Endodermal cell (in vitro differentiated cells): ENCODE results near the gene CYP4F11. TPM values are rescaled to one million over a fixed set of nuclear protein-coding genes. Genes with fewer than 3 reads are reported as not detected.

Experiments used
- DNase-seq: peaks from one replicate; pipeline ENCODE4 v3.0.0-alpha.2; 2017
- H3K27ac ChIP-seq: 2 replicates; pipeline ENCODE4 v1.5.1; 2013; ENCODE audit warnings: mild to moderate bottlenecking, low read depth, low read length, moderate library complexity
- H3K27me3 ChIP-seq: 2 replicates; pipeline ENCODE4 v1.6.1; 2013; ENCODE audit warnings: mild to moderate bottlenecking, low read length, moderate library complexity; ENCODE audit not compliant: insufficient read depth, control insufficient read depth, poor library complexity, severe bottlenecking
- H3K36me3 ChIP-seq: 2 replicates; pipeline ENCODE4 v1.7.0; 2013; ENCODE audit warnings: mild to moderate bottlenecking, low read length, moderate library complexity; ENCODE audit not compliant: control insufficient read depth, insufficient read depth
- H3K4me1 ChIP-seq: one replicate; pipeline ENCODE4 v1.7.0; 2013; ENCODE audit warnings: low read length; ENCODE audit not compliant: control insufficient read depth, insufficient read depth
- H3K4me3 ChIP-seq: 2 replicates; pipeline ENCODE4 v1.5.1; 2013; ENCODE audit warnings: mild to moderate bottlenecking, low read length, moderate library complexity
- H3K9ac ChIP-seq: 2 replicates; pipeline ENCODE4 v1.6.1; 2013; ENCODE audit warnings: mild to moderate bottlenecking, low read length, moderate library complexity; ENCODE audit not compliant: poor library complexity, severe bottlenecking; ENCODE audit errors: extremely low read depth
- H3K9me3 ChIP-seq: 2 replicates; pipeline ENCODE4 v1.6.1; 2013; ENCODE audit warnings: mild to moderate bottlenecking, low read length, moderate library complexity; ENCODE audit not compliant: control insufficient read depth
- H3K27ac Mint-ChIP-seq: 2 replicates; pipeline ENCODE4 v1.8.0; 2020; ENCODE audit warnings: mixed read lengths
- H3K27me3 Mint-ChIP-seq: 2 replicates; pipeline ENCODE4 v1.8.0; 2021; ENCODE audit warnings: mild to moderate bottlenecking, mixed read lengths; ENCODE audit not compliant: insufficient read depth
- H3K36me3 Mint-ChIP-seq: 2 replicates; pipeline ENCODE4 v1.8.0; 2020; ENCODE audit warnings: low read depth, mixed read lengths
- H3K4me1 Mint-ChIP-seq: 2 replicates; pipeline ENCODE4 v1.8.0; 2020; ENCODE audit warnings: mixed read lengths
- H3K4me3 Mint-ChIP-seq: 2 replicates; pipeline ENCODE4 v1.8.0; 2020; ENCODE audit warnings: mild to moderate bottlenecking, moderate library complexity, mixed read lengths
- H3K9me3 Mint-ChIP-seq: 2 replicates; pipeline ENCODE4 v1.8.0; 2020; ENCODE audit warnings: mild to moderate bottlenecking, mixed read lengths
- WGBS, 2 experiments: methylation state at CpG; one replicate each; pipeline versions ENCODE4 v1.1.5 to v1.1.7; 2013; ENCODE audit warnings: missing lambda C conversion rate in 2 of 2, mixed read lengths in 1 of 2; ENCODE audit not compliant: insufficient coverage in 1 of 2, insufficient read length in 1 of 2; 5-methylcytosine and 5-hydroxymethylcytosine counted together
- total RNA-seq, 2 donors: library from RNA; stranded (reverse); fragmentation: NEBNext Ultra II Directional in 1 of 2; extraction: Animal tissue kit (Norgen Biotek cat#: 25700) in 1 of 2; gene quantifications; 2 replicates in 1 of 2; 3 replicates in 1 of 2; pipeline ENCODE4 v1.2.1, GENCODE V29; 2021
- TF ChIP-seq, protein P1 (sequence below): fragments of 200-600 bp; sonication (generic); conservative IDR thresholded peaks from 2 replicates; pipeline ENCODE4 v1.5.0; 2021; ENCODE audit warnings: antibody characterized with exemption, mild to moderate bottlenecking

Gene CYP4F11
- total RNA-seq, 2 donors from 2014 or later, result not detected

DNA sequence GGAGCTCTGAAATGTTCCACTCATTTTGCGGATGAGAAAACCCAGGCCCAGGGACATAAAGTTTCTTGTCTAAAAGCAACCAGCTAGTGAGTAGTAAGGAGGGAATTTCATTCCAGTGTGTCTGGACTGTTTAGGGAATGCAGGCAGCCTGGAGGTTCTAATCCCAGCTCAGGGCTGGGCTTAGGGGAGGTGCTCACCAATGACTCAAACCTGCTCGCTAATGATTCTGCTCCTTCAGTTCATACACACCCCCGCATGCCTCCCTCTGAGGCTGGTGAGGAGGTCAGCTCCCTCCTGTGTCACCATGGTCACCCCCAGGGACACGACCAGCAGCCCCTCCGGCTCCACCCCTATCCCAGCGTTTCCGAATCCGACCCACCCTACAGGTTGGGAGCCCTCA is 71.1 kb downstream of the CYP4F11 start:
- WGBS, 2 experiments, result 83% methylated on average over 8 of the region's 8 CpGs; no CpG with 5 or more reads in 1 of the 2 experiments
- H3K36me3 Mint-ChIP-seq, result no peaks in the 10 kb centered on the region
- TF ChIP-seq, protein P1, sequence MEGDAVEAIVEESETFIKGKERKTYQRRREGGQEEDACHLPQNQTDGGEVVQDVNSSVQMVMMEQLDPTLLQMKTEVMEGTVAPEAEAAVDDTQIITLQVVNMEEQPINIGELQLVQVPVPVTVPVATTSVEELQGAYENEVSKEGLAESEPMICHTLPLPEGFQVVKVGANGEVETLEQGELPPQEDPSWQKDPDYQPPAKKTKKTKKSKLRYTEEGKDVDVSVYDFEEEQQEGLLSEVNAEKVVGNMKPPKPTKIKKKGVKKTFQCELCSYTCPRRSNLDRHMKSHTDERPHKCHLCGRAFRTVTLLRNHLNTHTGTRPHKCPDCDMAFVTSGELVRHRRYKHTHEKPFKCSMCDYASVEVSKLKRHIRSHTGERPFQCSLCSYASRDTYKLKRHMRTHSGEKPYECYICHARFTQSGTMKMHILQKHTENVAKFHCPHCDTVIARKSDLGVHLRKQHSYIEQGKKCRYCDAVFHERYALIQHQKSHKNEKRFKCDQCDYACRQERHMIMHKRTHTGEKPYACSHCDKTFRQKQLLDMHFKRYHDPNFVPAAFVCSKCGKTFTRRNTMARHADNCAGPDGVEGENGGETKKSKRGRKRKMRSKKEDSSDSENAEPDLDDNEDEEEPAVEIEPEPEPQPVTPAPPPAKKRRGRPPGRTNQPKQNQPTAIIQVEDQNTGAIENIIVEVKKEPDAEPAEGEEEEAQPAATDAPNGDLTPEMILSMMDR, result no peak

DNA sequence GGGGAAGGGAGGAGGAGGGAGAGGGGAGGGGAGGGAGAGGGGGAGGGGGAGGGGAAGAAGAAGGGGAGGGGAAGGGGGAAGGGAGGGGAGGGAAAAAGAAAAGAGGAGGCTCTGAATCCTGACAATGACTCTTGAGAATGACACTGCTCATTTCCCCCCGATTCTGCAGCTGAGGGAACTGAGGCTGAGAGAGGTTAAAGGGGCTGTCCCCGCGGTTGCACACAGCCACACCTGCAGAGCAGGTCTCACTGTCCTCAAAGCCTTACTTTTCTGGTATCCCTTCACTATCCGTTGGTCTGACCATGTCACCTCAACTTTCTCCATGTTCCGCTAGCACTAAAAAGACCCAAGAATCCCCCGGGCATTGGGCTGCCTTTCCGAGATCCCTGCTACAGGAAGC is 71.9 kb downstream of the CYP4F11 start:
- 41 to 70% methylated on average over 4 to 7 of the region's 7 CpGs for WGBS, 2 experiments
- H3K27ac ChIP-seq, result no peak overlapping the region
- no peak overlapping the region for H3K9ac ChIP-seq
- no peak overlapping the region for H3K4me3 ChIP-seq
- no peaks in the 10 kb centered on the region for H3K4me1 ChIP-seq
- H3K27ac Mint-ChIP-seq, result no peak overlapping the region
- H3K36me3 ChIP-seq, result no peaks in the 10 kb centered on the region
- peaks cover 61% of the 10 kb centered on the region for H3K9me3 ChIP-seq
- H3K36me3 Mint-ChIP-seq, result peaks cover 2% of the 10 kb centered on the region
- no peaks in the 10 kb centered on the region for H3K27me3 Mint-ChIP-seq
- DNase-seq, result no peak
- peaks cover 84% of the 10 kb centered on the region for H3K9me3 Mint-ChIP-seq
- TF ChIP-seq, protein P1, result no peak
- H3K4me1 Mint-ChIP-seq, result no peaks in the 10 kb centered on the region
- H3K27me3 ChIP-seq, result no peaks in the 10 kb centered on the region
- H3K4me3 Mint-ChIP-seq, result no peak overlapping the region

More for the DNA sequence above, 71.1 kb downstream of the CYP4F11 start:
- H3K27ac ChIP-seq, result no peak overlapping the region
- DNase-seq, result no peak
- H3K4me3 Mint-ChIP-seq, result no peak overlapping the region
- H3K27me3 ChIP-seq, result no peaks in the 10 kb centered on the region
- no peak overlapping the region for H3K9ac ChIP-seq
- H3K4me1 Mint-ChIP-seq, result no peaks in the 10 kb centered on the region
- peaks cover 84% of the 10 kb centered on the region for H3K9me3 Mint-ChIP-seq
- no peak overlapping the region for H3K4me3 ChIP-seq
- H3K9me3 ChIP-seq, result peaks cover 53% of the 10 kb centered on the region
- no peak overlapping the region for H3K27ac Mint-ChIP-seq
- H3K27me3 Mint-ChIP-seq, result no peaks in the 10 kb centered on the region
- H3K36me3 ChIP-seq, result no peaks in the 10 kb centered on the region
- no peaks in the 10 kb centered on the region for H3K4me1 ChIP-seq

Other genes starting within 250 kb of the CYP4F11 start
- not detected for gene OR10H2, start 206.5 kb downstream of the CYP4F11 start, total RNA-seq
- gene OR10H3, start 196.5 kb downstream of the CYP4F11 start, total RNA-seq, result not detected
- not detected for gene OR10H5, start 146.9 kb downstream of the CYP4F11 start, total RNA-seq
- under 1 TPM in 1 of 2 donors, not detected in 1; 0.09 TPM for gene OR10H1, start 118.9 kb downstream of the CYP4F11 start, total RNA-seq
- not detected for gene CYP4F2, start 36.5 kb downstream of the CYP4F11 start, total RNA-seq
- gene OR10H4, start 14.5 kb upstream of the CYP4F11 start, total RNA-seq, result not detected
- 100 to 1,000 TPM; 387 to 437 TPM for gene TPM4, start 142.0 kb upstream of the CYP4F11 start, total RNA-seq
- 10 to 100 TPM; 67.7 to 86.0 TPM for gene RAB8A, start 177.4 kb upstream of the CYP4F11 start, total RNA-seq
- under 1 TPM; 0.66 to 0.68 TPM for gene HSH2D, start 209.2 kb upstream of the CYP4F11 start, total RNA-seq
- not detected for gene CIB3, start 239.0 kb upstream of the CYP4F11 start, total RNA-seq